LNCAP (cell line): ENCODE measurements around the gene LRRC46.

Source experiments
- CTCF ChIP-seq: fragments of 450-650 bp; IDR thresholded peaks from 2 replicates; pipeline ENCODE4 v1.5.1; 2017; ENCODE audit warnings: mild to moderate bottlenecking

Gene LRRC46

GRCh38 chr17:47873200-47874090, 42.0 kb downstream of the LRRC46 start:
- TF ChIP-seq CTCF, result no peak

- TF ChIP-seq CTCF, result no peak
Measured at GRCh38 chr17:47875011-47875985, 43.8 kb downstream of the LRRC46 start.

GRCh38 chr17:47877368-47878034, 46.0 kb downstream of the LRRC46 start:
- TF ChIP-seq CTCF, result no peak

GRCh38 chr17:47878203-47879027, 46.9 kb downstream of the LRRC46 start:
- TF ChIP-seq CTCF, result no peak

- no peak for TF ChIP-seq CTCF
Measured at GRCh38 chr17:47879028-47879585, 47.6 kb downstream of the LRRC46 start.

GRCh38 chr17:47879776-47880454, 48.4 kb downstream of the LRRC46 start:
- no peak for TF ChIP-seq CTCF
